Upper lobe of left lung (tissue), 4 donors: ENCODE results near the gene CREBL2.
"Not testable (repeated sequence)": the region's sequence is repeated elsewhere in the genome, so short reads cannot be mapped to it uniquely, and the experiment has no call there.

Experiments
- POLR2A ChIP-seq, 4 donors: fragments of 450-650 bp; IDR thresholded peaks; one replicate each; pipeline ENCODE4 v1.5.1; 2016 to 2017; ENCODE audit warnings: antibody characterized with exemption in 4 of 4, mild to moderate bottlenecking in 2 of 4
- TF ChIP-seq, protein P1 (sequence below), 6 experiments: fragments of 450-650 bp in 4 of 6; fragments of 200-600 bp in 2 of 6; sonication (generic) in 2 of 6; IDR thresholded peaks; one replicate each; pipeline ENCODE4 v1.5.1; 2016 to 2019; ENCODE audit warnings: antibody characterized with exemption in 6 of 6

DNA sequence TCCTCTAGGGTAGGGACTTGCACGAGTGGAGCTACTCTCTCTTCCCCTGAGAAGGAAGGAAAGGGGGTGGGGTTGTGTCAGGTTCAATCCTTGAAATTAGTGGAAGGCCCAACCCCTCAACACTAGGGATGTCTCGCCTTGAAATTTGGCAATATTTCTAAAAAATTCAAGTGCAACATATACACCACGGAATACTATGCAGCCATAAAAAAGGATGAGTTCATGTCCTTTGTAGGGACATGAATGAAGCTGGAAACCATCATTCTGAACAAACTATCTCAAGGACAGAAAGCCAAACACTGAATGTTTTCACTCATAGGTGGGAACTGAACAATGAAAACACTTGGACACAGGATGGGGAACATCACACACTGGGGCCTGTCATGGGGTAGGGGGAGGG lies 15.1 kb upstream of the CREBL2 start:
- TF ChIP-seq POLR2A (IDR thresholded peaks at IDR 0.05) = not testable (repeated sequence)
- TF ChIP-seq, protein P1, sequence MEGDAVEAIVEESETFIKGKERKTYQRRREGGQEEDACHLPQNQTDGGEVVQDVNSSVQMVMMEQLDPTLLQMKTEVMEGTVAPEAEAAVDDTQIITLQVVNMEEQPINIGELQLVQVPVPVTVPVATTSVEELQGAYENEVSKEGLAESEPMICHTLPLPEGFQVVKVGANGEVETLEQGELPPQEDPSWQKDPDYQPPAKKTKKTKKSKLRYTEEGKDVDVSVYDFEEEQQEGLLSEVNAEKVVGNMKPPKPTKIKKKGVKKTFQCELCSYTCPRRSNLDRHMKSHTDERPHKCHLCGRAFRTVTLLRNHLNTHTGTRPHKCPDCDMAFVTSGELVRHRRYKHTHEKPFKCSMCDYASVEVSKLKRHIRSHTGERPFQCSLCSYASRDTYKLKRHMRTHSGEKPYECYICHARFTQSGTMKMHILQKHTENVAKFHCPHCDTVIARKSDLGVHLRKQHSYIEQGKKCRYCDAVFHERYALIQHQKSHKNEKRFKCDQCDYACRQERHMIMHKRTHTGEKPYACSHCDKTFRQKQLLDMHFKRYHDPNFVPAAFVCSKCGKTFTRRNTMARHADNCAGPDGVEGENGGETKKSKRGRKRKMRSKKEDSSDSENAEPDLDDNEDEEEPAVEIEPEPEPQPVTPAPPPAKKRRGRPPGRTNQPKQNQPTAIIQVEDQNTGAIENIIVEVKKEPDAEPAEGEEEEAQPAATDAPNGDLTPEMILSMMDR (IDR thresholded peaks at IDR 0.05) = not testable (repeated sequence)
